GM12874 (cell line): Measurements from ENCODE around the gene MSANTD7.

Experiments used
- CTCF ChIP-seq: IDR thresholded peaks from 2 replicates; pipeline ENCODE4 v1.5.1; 2011; ENCODE audit warnings: low read depth, mild to moderate bottlenecking, control low read depth, low read length, moderate library complexity; ENCODE audit not compliant: insufficient read depth

MSANTD7 gene

GRCh38 chr10:14878266-14879123 lies 40.4 kb downstream of the MSANTD7 start, which contains the start of gene SUV39H2:
SUV39H2 (plus strand) TSS chr10:14878866; CDS start chr10:14878889, 23 bp downstream.
- TF ChIP-seq CTCF = no peak

- no peak for TF ChIP-seq CTCF
These were observed 41.2 kb downstream of the MSANTD7 start for GRCh38 chr10:14879124-14879927.

- no peak for TF ChIP-seq CTCF
These were observed 41.8 kb downstream of the MSANTD7 start for GRCh38 chr10:14879928-14880193.

- TF ChIP-seq CTCF = no peak
These were observed 42.1 kb downstream of the MSANTD7 start for GRCh38 chr10:14880229-14880628.

GRCh38 chr10:14884082-14884481 lies 46.0 kb downstream of the MSANTD7 start:
- TF ChIP-seq CTCF = no peak
